Measurements from ENCODE around the gene PTPN20.
"Not testable (repeated sequence)": the region's sequence is repeated elsewhere in the genome, so short reads cannot be mapped to it uniquely, and the experiment has no call there.

The PTPN20 gene

GRCh38 chr10:46925156-46925555 is 13.9 kb downstream of the PTPN20 start:
- not testable (repeated sequence) for H3K27ac ChIP-seq (replicated peaks); DNase-seq (ENCODE audit: low read depth in 1 of 2, low spot score in 1 of 2); H3K4me3 ChIP-seq (replicated peaks; ENCODE audit: insufficient read depth, low read length); H3K27me3 ChIP-seq (ENCODE audit: insufficient read depth, poor library complexity, severe bottlenecking)

GRCh38 chr10:46925853-46926252 is 14.6 kb downstream of the PTPN20 start:
- not testable (repeated sequence) for DNase-seq (ENCODE audit: low read depth in 1 of 2, low spot score in 1 of 2); H3K27ac ChIP-seq (replicated peaks); H3K27me3 ChIP-seq (ENCODE audit: insufficient read depth, poor library complexity, severe bottlenecking)

GRCh38 chr10:46928810-46929209 is 17.6 kb downstream of the PTPN20 start:
- H3K4me3 ChIP-seq (replicated peaks; ENCODE audit: insufficient read depth, low read length); DNase-seq (ENCODE audit: low read depth in 1 of 2, low spot score in 1 of 2); H3K27ac ChIP-seq (replicated peaks); H3K27me3 ChIP-seq (ENCODE audit: insufficient read depth, poor library complexity, severe bottlenecking): not testable (repeated sequence)

More at GRCh38 chr10:46925853-46926252, 14.6 kb downstream of the PTPN20 start:
- not testable (repeated sequence) for H3K4me3 ChIP-seq (replicated peaks; ENCODE audit: insufficient read depth, low read length)

GRCh38 chr10:46932383-46932782 is 21.2 kb downstream of the PTPN20 start:
- H3K4me3 ChIP-seq (replicated peaks; ENCODE audit: insufficient read depth, low read length); DNase-seq (ENCODE audit: low read depth in 1 of 2, low spot score in 1 of 2); H3K27me3 ChIP-seq (ENCODE audit: insufficient read depth, poor library complexity, severe bottlenecking); H3K27ac ChIP-seq (replicated peaks): not testable (repeated sequence)

GRCh38 chr10:46941091-46941490 is 29.9 kb downstream of the PTPN20 start:
- not testable (repeated sequence) for H3K4me3 ChIP-seq (replicated peaks; ENCODE audit: insufficient read depth, low read length); H3K27ac ChIP-seq (replicated peaks); H3K27me3 ChIP-seq (ENCODE audit: insufficient read depth, poor library complexity, severe bottlenecking); DNase-seq (ENCODE audit: low read depth in 1 of 2, low spot score in 1 of 2)

- H3K4me3 ChIP-seq (replicated peaks; ENCODE audit: insufficient read depth, low read length); H3K27ac ChIP-seq (replicated peaks); H3K27me3 ChIP-seq (ENCODE audit: insufficient read depth, poor library complexity, severe bottlenecking); DNase-seq (ENCODE audit: low read depth in 1 of 2, low spot score in 1 of 2): not testable (repeated sequence)
Observed at GRCh38 chr10:46948687-46949518, 37.7 kb downstream of the PTPN20 start.

- not testable (repeated sequence) for H3K27me3 ChIP-seq (ENCODE audit: insufficient read depth, poor library complexity, severe bottlenecking); DNase-seq (ENCODE audit: low read depth in 1 of 2, low spot score in 1 of 2); H3K27ac ChIP-seq (replicated peaks); H3K4me3 ChIP-seq (replicated peaks; ENCODE audit: insufficient read depth, low read length)
Observed at GRCh38 chr10:46952540-46952939, 41.3 kb downstream of the PTPN20 start.

GRCh38 chr10:46960742-46961141 is 49.5 kb downstream of the PTPN20 start:
- H3K27me3 ChIP-seq (ENCODE audit: insufficient read depth, poor library complexity, severe bottlenecking); H3K27ac ChIP-seq (replicated peaks); DNase-seq (ENCODE audit: low read depth in 1 of 2, low spot score in 1 of 2); H3K4me3 ChIP-seq (replicated peaks; ENCODE audit: insufficient read depth, low read length): not testable (repeated sequence)

- not testable (repeated sequence) for DNase-seq (ENCODE audit: low read depth in 1 of 2, low spot score in 1 of 2); H3K4me3 ChIP-seq (replicated peaks; ENCODE audit: insufficient read depth, low read length); H3K27me3 ChIP-seq (ENCODE audit: insufficient read depth, poor library complexity, severe bottlenecking); H3K27ac ChIP-seq (replicated peaks)
Observed at GRCh38 chr10:46963356-46963755, 52.1 kb downstream of the PTPN20 start.

GRCh38 chr10:46967013-46967412 is 55.8 kb downstream of the PTPN20 start:
- not testable (repeated sequence) for H3K27me3 ChIP-seq (ENCODE audit: insufficient read depth, poor library complexity, severe bottlenecking); H3K4me3 ChIP-seq (replicated peaks; ENCODE audit: insufficient read depth, low read length); DNase-seq (ENCODE audit: low read depth in 1 of 2, low spot score in 1 of 2); H3K27ac ChIP-seq (replicated peaks)

GRCh38 chr10:46980223-46980622 is 69.0 kb downstream of the PTPN20 start:
- not testable (repeated sequence) for H3K27me3 ChIP-seq (ENCODE audit: insufficient read depth, poor library complexity, severe bottlenecking); H3K4me3 ChIP-seq (replicated peaks; ENCODE audit: insufficient read depth, low read length); H3K27ac ChIP-seq (replicated peaks); DNase-seq (ENCODE audit: low read depth in 1 of 2, low spot score in 1 of 2)

- not testable (repeated sequence) for H3K27me3 ChIP-seq (ENCODE audit: insufficient read depth, poor library complexity, severe bottlenecking); DNase-seq (ENCODE audit: low read depth in 1 of 2, low spot score in 1 of 2); H3K4me3 ChIP-seq (replicated peaks; ENCODE audit: insufficient read depth, low read length); H3K27ac ChIP-seq (replicated peaks)
Observed at GRCh38 chr10:46987233-46987924, 76.2 kb downstream of the PTPN20 start.

Data from HL-60 (cell line).